MCF 10A (cell line): ENCODE measurements around the gene FRAS1. TPM values are rescaled to one million over a fixed set of nuclear protein-coding genes. Genes with fewer than 3 reads are reported as not detected.

ENCODE experiments used
- BruUV-seq: library from RNA; stranded (reverse); fragments of 400-500 nt; replicated peaks from 2 replicates; lab custom pipeline; 2021; lab: Mats Ljungman, UMichigan
- CTCF ChIA-PET: fragments of 300-600 bp; sonication (Branson Sonifier 250); formaldehyde crosslinking; extraction: SDS; loops from one replicate; lab custom pipeline; 2021; ENCODE audit warnings: antibody characterized with exemption, inconsistent platforms; lab: Yijun Ruan, JAX
- POLR2A ChIA-PET: fragments of 300-600, 350-650 bp; sonication (Branson Sonifier 250); formaldehyde crosslinking; extraction: SDS; loops from one replicate; lab custom pipeline; 2020; ENCODE audit warnings: antibody characterized with exemption, inconsistent platforms; lab: Yijun Ruan, JAX
- DNase-seq: peaks from one replicate; pipeline ENCODE4 v3.0.0-alpha.2; 2018; ENCODE audit not compliant: unreplicated experiment
- H3K27ac Mint-ChIP-seq: one replicate; pipeline ENCODE4 v1.8.0; 2022; ENCODE audit warnings: mild to moderate bottlenecking, low read depth, mixed read lengths; ENCODE audit not compliant: unreplicated experiment
- H3K27me3 Mint-ChIP-seq: one replicate; pipeline ENCODE4 v1.8.0; 2022; ENCODE audit warnings: mixed read lengths; ENCODE audit not compliant: insufficient read depth, unreplicated experiment
- H3K36me3 Mint-ChIP-seq: one replicate; pipeline ENCODE4 v1.8.0; 2022; ENCODE audit warnings: mild to moderate bottlenecking, moderate library complexity, mixed read lengths; ENCODE audit not compliant: insufficient read depth, unreplicated experiment
- H3K4me1 Mint-ChIP-seq: one replicate; pipeline ENCODE4 v1.8.0; 2022; ENCODE audit warnings: mixed read lengths; ENCODE audit not compliant: insufficient read depth, unreplicated experiment
- H3K4me3 Mint-ChIP-seq: one replicate; pipeline ENCODE4 v1.8.0; 2022; ENCODE audit warnings: mild to moderate bottlenecking, moderate library complexity, mixed read lengths; ENCODE audit not compliant: unreplicated experiment
- H3K9me3 Mint-ChIP-seq: one replicate; pipeline ENCODE4 v1.8.0; 2022; ENCODE audit warnings: mixed read lengths; ENCODE audit not compliant: unreplicated experiment
- intact Hi-C: fragments of 100-400 bp; cut with micrococcal nuclease; formaldehyde crosslinking; loops from 2 replicates; pipeline ENCODE4 v1.14.1; 2022
- total RNA-seq: library from RNA; stranded (reverse); gene quantifications from 2 replicates; pipeline ENCODE4 v1.2.3, GENCODE V29; 2022
- TF ChIP-seq, protein P1 (sequence below): fragments of 200-600 bp; IDR thresholded peaks from one replicate; pipeline ENCODE4 v1.8.0; 2022; ENCODE audit warnings: antibody characterized with exemption, mild to moderate bottlenecking; ENCODE audit not compliant: unreplicated experiment

The FRAS1 gene
- total RNA-seq, 1 experiment from 2014 or later = 2.0 TPM

DNA sequence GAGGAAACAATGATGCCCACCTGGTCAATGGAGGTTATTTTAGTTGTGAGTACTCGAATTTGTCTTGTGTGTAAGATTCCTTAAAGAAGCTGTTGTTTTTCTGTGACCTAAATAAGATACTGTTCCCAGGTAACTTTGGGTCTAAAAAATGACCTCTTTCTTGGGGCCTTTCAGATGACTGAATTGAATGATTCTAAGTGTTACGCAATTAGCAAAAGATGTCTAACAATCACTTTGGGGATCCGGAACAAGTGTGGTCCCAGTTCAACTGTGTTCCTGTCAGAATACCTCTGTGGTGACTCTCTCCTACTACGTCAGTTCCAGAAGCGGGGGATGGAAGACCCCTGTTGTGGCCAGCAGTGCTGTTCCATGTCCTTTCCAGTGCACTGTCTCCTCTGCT, 99.4 kb downstream of the FRAS1 start:
- Mint-ChIP-seq H3K27me3 (no peaks in the 10 kb centered on the region), H3K27ac (no peak overlapping the region), H3K4me3 (no peak overlapping the region), H3K9me3 (no peaks in the 10 kb centered on the region), H3K4me1 (no peaks in the 10 kb centered on the region), H3K36me3 (no peaks in the 10 kb centered on the region)
- POLR2A ChIA-PET = interaction anchor here (1.2 kb wide), 1 partner anchor 20 kb away, joined by 3 read pairs; no protein-coding TSS in a partner anchor
- no TSS peak for BruUV-seq
- intact Hi-C loops = no loop called here
- CTCF ChIA-PET = interaction anchor here (0.7 kb wide), 1 partner anchor 363 kb away, joined by 3 read pairs; no protein-coding TSS in a partner anchor
- DNase-seq = no peak
- TF ChIP-seq, protein P1, sequence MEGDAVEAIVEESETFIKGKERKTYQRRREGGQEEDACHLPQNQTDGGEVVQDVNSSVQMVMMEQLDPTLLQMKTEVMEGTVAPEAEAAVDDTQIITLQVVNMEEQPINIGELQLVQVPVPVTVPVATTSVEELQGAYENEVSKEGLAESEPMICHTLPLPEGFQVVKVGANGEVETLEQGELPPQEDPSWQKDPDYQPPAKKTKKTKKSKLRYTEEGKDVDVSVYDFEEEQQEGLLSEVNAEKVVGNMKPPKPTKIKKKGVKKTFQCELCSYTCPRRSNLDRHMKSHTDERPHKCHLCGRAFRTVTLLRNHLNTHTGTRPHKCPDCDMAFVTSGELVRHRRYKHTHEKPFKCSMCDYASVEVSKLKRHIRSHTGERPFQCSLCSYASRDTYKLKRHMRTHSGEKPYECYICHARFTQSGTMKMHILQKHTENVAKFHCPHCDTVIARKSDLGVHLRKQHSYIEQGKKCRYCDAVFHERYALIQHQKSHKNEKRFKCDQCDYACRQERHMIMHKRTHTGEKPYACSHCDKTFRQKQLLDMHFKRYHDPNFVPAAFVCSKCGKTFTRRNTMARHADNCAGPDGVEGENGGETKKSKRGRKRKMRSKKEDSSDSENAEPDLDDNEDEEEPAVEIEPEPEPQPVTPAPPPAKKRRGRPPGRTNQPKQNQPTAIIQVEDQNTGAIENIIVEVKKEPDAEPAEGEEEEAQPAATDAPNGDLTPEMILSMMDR = no peak

DNA sequence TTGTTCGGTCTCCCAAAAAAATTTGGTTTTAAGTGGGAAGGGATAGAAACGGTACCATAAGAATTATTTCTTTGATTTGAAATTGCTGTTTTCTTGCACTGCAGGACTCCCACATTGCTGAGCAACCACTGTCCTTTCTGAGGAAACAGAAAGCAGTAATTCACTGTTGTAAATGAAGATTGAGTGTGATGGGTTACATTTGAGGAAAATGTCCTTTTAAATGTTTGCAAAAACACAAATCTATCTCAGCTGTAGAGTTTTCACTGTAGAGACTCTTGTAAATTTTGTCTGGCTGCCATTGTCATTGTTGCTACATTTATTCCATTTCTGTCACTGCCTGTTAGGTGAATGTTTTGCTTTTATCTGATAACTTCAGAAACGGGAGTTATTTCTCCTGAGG, 105.2 kb downstream of the FRAS1 start:
- TF ChIP-seq, protein P1 = no peak
- no peak for DNase-seq
- intact Hi-C loops = no loop called here
- Mint-ChIP-seq H3K27ac (no peak overlapping the region), H3K27me3 (no peaks in the 10 kb centered on the region), H3K9me3 (no peaks in the 10 kb centered on the region), H3K4me3 (no peak overlapping the region), H3K36me3 (no peaks in the 10 kb centered on the region), H3K4me1 (no peaks in the 10 kb centered on the region)
- BruUV-seq = no TSS peak
- CTCF ChIA-PET = no interaction called here
- POLR2A ChIA-PET = no interaction called here

- POLR2A ChIA-PET = no interaction called here
- no peak for DNase-seq
- no TSS peak for BruUV-seq
- TF ChIP-seq, protein P1 = no peak
- Mint-ChIP-seq H3K4me1 (no peaks in the 10 kb centered on the region), H3K36me3 (no peaks in the 10 kb centered on the region), H3K27ac (no peak overlapping the region), H3K9me3 (no peaks in the 10 kb centered on the region), H3K27me3 (no peaks in the 10 kb centered on the region), H3K4me3 (no peak overlapping the region)
- intact Hi-C loops = no loop called here
- CTCF ChIA-PET = no interaction called here
Measured at GRCh38 chr4:78162821-78163220, 105.7 kb downstream of the FRAS1 start.

DNA sequence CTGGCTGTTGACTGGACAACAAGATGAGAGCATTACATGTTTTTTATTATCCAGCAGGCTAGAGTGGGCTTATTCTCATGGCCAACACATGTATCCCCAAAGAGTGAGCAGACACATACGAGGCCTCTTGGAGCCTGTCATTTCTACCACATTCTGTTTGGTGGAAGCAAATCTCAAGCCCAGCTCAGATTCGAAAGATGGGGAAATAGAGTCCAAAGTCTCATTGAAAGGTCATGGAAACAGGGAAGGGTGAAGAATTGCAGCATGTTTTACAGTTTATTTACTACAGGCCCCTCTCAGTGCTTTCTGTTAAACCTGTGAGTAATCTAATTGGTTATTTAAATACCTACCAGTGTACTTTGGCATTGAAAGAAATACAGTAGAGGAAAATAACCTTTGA, 108.6 kb downstream of the FRAS1 start:
- ChIA-PET CTCF (no interaction called here), POLR2A (no interaction called here)
- Mint-ChIP-seq H3K4me1 (no peaks in the 10 kb centered on the region), H3K27ac (no peak overlapping the region), H3K36me3 (no peaks in the 10 kb centered on the region), H3K9me3 (no peaks in the 10 kb centered on the region), H3K4me3 (no peak overlapping the region), H3K27me3 (no peaks in the 10 kb centered on the region)
- DNase-seq = no peak
- intact Hi-C loops = no loop called here
- no TSS peak for BruUV-seq
- TF ChIP-seq, protein P1 = no peak
